Measurements from ENCODE around the gene GSC2.
"Not testable (repeated sequence)": the region's sequence is repeated elsewhere in the genome, so short reads cannot be mapped to it uniquely, and the experiment has no call there.

Gene GSC2

GRCh38 chr22:19168088-19168890, 18.2 kb upstream of the GSC2 start:
- Histone ChIP-seq H3K9me3 (replicated peaks in 1 of 11) (peaks cover 0 to 6% (median 0%) of the 10 kb centered on the region in 11 experiments; a peak in 4 of 22 replicates), H3K4me3 (no peak overlapping the region), H3K36me3 (peaks cover 0 to 8% (median 0%) of the 10 kb centered on the region in 11 experiments; a peak in 4 of 22 replicates), H3K27me3 (peaks cover 45 to 58% (median 55%) of the 10 kb centered on the region in 11 experiments), H4K20me1 (peaks cover 0 to 15% (median 10%) of the 10 kb centered on the region in 11 experiments; a peak in 13 of 22 replicates), H3K4me1 (peaks cover 19 to 23% (median 21%) of the 10 kb centered on the region in 10 experiments), H3K4me2 (no peak overlapping the region), H3K27ac (no peak overlapping the region), H3K9ac (no peak overlapping the region)
- no peak for TF ChIP-seq Cebpa-rat (IDR thresholded peaks at IDR 0.05)

GRCh38 chr22:19167106-19167869, 17.2 kb upstream of the GSC2 start:
- H3K27me3 ChIP-seq: peaks cover 45 to 58% (median 55%) of the 10 kb centered on the region in 11 experiments
- no peak overlapping the region for H3K27ac ChIP-seq
- peaks cover 9 to 13% (median 11%) of the 10 kb centered on the region in 10 experiments for H3K4me1 ChIP-seq
- no peak overlapping the region for H3K4me2 ChIP-seq
- H3K36me3 ChIP-seq: no peaks in the 10 kb centered on the region
- peaks cover 0 to 6% (median 0%) of the 10 kb centered on the region in 11 experiments; a peak in 4 of 22 replicates for H3K9me3 ChIP-seq (replicated peaks in 1 of 11)
- no peak overlapping the region for H3K4me3 ChIP-seq
- no peak for TF ChIP-seq Cebpa-rat (IDR thresholded peaks at IDR 0.05)
- H3K9ac ChIP-seq: no peak overlapping the region
- peaks cover 0 to 5% (median under 1%) of the 10 kb centered on the region in 11 experiments; a peak in 7 of 22 replicates for H4K20me1 ChIP-seq

- Histone ChIP-seq H3K9me3 (replicated peaks in 1 of 11) (peaks cover 0 to 6% (median 0%) of the 10 kb centered on the region in 11 experiments; a peak in 4 of 22 replicates), H3K27me3 (peaks cover 45 to 58% (median 55%) of the 10 kb centered on the region in 11 experiments)
- TF ChIP-seq Cebpa-rat (IDR thresholded peaks at IDR 0.05): no peak
Observed at GRCh38 chr22:19166421-19166820, 16.3 kb upstream of the GSC2 start.

GRCh38 chr22:19164425-19164824, 14.3 kb upstream of the GSC2 start:
- H3K4me1 ChIP-seq: peaks cover 0 to 11% (median 3%) of the 10 kb centered on the region in 10 experiments; a peak in 8 of 20 replicates
- no peaks in the 10 kb centered on the region for H4K20me1 ChIP-seq
- H3K27ac ChIP-seq: no peak overlapping the region
- H3K4me3 ChIP-seq: no peak overlapping the region
- no peak overlapping the region for H3K9ac ChIP-seq
- H3K36me3 ChIP-seq: no peaks in the 10 kb centered on the region
- H3K4me2 ChIP-seq: no peak overlapping the region
- peaks cover 32 to 40% (median 38%) of the 10 kb centered on the region in 11 experiments for H3K27me3 ChIP-seq
- peaks cover 0 to 6% (median 0%) of the 10 kb centered on the region in 11 experiments; a peak in 4 of 22 replicates for H3K9me3 ChIP-seq (replicated peaks in 1 of 11)
- no peak for TF ChIP-seq Cebpa-rat (IDR thresholded peaks at IDR 0.05)

More at GRCh38 chr22:19166421-19166820, 16.3 kb upstream of the GSC2 start:
- Histone ChIP-seq H3K4me1 (peaks cover 7 to 12% (median 10%) of the 10 kb centered on the region in 10 experiments), H4K20me1 (no peaks in the 10 kb centered on the region), H3K27ac (no peak overlapping the region), H3K4me3 (no peak overlapping the region), H3K4me2 (no peak overlapping the region), H3K36me3 (no peaks in the 10 kb centered on the region), H3K9ac (no peak overlapping the region)

- H4K20me1 ChIP-seq: not testable (repeated sequence)
- peak in 3 of 11 experiments; percentile 18 to 39 (median 25); a peak in 1 of 22 replicates for TF ChIP-seq Cebpa-rat (IDR thresholded peaks at IDR 0.05)
Observed at GRCh38 chr22:19158649-19159048, 8.6 kb upstream of the GSC2 start.

GRCh38 chr22:19156109-19156508, 6.0 kb upstream of the GSC2 start:
- H3K9ac ChIP-seq; H3K9me3 ChIP-seq (replicated peaks in 1 of 11): not testable (repeated sequence)
- H3K27me3 ChIP-seq: peaks cover 6 to 16% (median 11%) of the 10 kb centered on the region in 11 experiments

More at GRCh38 chr22:19158649-19159048, 8.6 kb upstream of the GSC2 start:
- H3K4me3 ChIP-seq; H3K9me3 ChIP-seq (replicated peaks in 1 of 11); H3K27me3 ChIP-seq; H3K9ac ChIP-seq; H3K36me3 ChIP-seq: not testable (repeated sequence)
- Histone ChIP-seq H3K27ac (peak overlapping the region in 1 of 11 experiments; percentile 66; a peak in 1 of 22 replicates), H3K4me1 (peaks cover 0 to 22% (median 6%) of the 10 kb centered on the region in 10 experiments; a peak in 8 of 20 replicates), H3K4me2 (peak overlapping the region in 3 of 11 experiments; percentile 5 to 53 (median 50); a peak in 4 of 22 replicates)

GRCh38 chr22:19152942-19153883, 3.1 kb upstream of the GSC2 start:
- H4K20me1 ChIP-seq: no peaks in the 10 kb centered on the region
- no peak overlapping the region for H3K27ac ChIP-seq
- H3K4me2 ChIP-seq: no peak overlapping the region
- no peaks in the 10 kb centered on the region for H3K36me3 ChIP-seq
- TF ChIP-seq Cebpa-rat (IDR thresholded peaks at IDR 0.05): no peak
- H3K9me3 ChIP-seq (replicated peaks in 1 of 11): peaks cover 10 to 30% (median 20%) of the 10 kb centered on the region in 11 experiments; a peak in 20 of 22 replicates
- peaks cover 0 to under 1% (median 0%) of the 10 kb centered on the region in 10 experiments; a peak in 1 of 20 replicates for H3K4me1 ChIP-seq
- no peak overlapping the region for H3K9ac ChIP-seq
- no peak overlapping the region for H3K4me3 ChIP-seq
- H3K27me3 ChIP-seq: peaks cover 32 to 45% (median 40%) of the 10 kb centered on the region in 11 experiments

More at GRCh38 chr22:19156109-19156508, 6.0 kb upstream of the GSC2 start:
- not testable (repeated sequence) for H3K27ac ChIP-seq, H3K4me2 ChIP-seq, H3K36me3 ChIP-seq, H4K20me1 ChIP-seq, H3K4me3 ChIP-seq
- peaks cover 0 to 22% (median 6%) of the 10 kb centered on the region in 10 experiments; a peak in 8 of 20 replicates for H3K4me1 ChIP-seq
